Osteocyte (in vitro differentiated cells): ENCODE results near the gene AEBP1. TPM values are rescaled to one million over a fixed set of nuclear protein-coding genes. Genes with fewer than 3 reads are reported as not detected.

ENCODE experiments used
- DNase-seq: peaks from one replicate; pipeline ENCODE4 v3.0.0; 2021; ENCODE audit warnings: mixed read lengths; ENCODE audit not compliant: unreplicated experiment; ENCODE audit errors: extremely low spot score
- H3K27ac Mint-ChIP-seq: one replicate; pipeline ENCODE4 v1.8.0; 2021; ENCODE audit warnings: mild to moderate bottlenecking, mixed read lengths; ENCODE audit not compliant: unreplicated experiment
- H3K27me3 Mint-ChIP-seq: one replicate; pipeline ENCODE4 v1.8.0; 2021; ENCODE audit warnings: mixed read lengths; ENCODE audit not compliant: unreplicated experiment
- H3K36me3 Mint-ChIP-seq: one replicate; pipeline ENCODE4 v1.8.0; 2021; ENCODE audit warnings: mixed read lengths; ENCODE audit not compliant: unreplicated experiment
- H3K4me1 Mint-ChIP-seq: one replicate; pipeline ENCODE4 v1.8.0; 2021; ENCODE audit warnings: mixed read lengths; ENCODE audit not compliant: unreplicated experiment
- H3K4me3 Mint-ChIP-seq: one replicate; pipeline ENCODE4 v1.8.0; 2021; ENCODE audit warnings: mild to moderate bottlenecking, moderate library complexity, mixed read lengths; ENCODE audit not compliant: unreplicated experiment
- H3K9me3 Mint-ChIP-seq: one replicate; pipeline ENCODE4 v1.8.0; 2021; ENCODE audit warnings: mixed read lengths; ENCODE audit not compliant: unreplicated experiment
- total RNA-seq: library from RNA; stranded (reverse); gene quantifications from 2 replicates; pipeline ENCODE4 v1.2.1, GENCODE V29; 2021
- TF ChIP-seq, protein P1 (sequence below): fragments of 200-600 bp; sonication (generic); IDR thresholded peaks from 2 replicates; pipeline ENCODE4 v1.5.0; 2021; ENCODE audit warnings: antibody characterized with exemption, mild to moderate bottlenecking, moderate library complexity

Gene AEBP1
- total RNA-seq, 1 donor from 2014 or later = 781 TPM

DNA sequence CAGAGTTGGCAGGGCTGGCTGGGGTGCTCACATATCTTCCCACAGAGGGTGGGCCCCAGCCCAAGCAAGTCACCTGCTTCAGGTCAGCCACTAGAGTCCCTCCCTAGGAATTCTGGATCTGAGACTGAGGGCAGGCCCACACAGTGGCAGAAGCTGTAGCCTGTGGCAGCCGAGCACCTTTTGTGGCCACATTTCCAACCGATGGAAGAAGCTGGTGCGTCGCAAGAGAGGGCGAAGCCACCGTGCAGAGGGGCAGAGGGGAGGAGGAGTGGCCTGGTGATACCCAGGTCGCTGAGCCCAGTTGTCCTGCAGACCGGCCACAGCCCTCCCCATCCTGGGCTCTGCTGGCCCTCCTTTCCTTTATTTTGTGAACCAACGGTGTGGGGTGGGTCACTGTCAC is 27.1 kb upstream of the AEBP1 start:
- Mint-ChIP-seq H3K27ac (no peak overlapping the region), H3K27me3 (no peaks in the 10 kb centered on the region), H3K4me3 (no peak overlapping the region), H3K9me3 (no peaks in the 10 kb centered on the region), H3K36me3 (peaks cover 21% of the 10 kb centered on the region), H3K4me1 (peaks cover 29% of the 10 kb centered on the region)
- TF ChIP-seq, protein P1, sequence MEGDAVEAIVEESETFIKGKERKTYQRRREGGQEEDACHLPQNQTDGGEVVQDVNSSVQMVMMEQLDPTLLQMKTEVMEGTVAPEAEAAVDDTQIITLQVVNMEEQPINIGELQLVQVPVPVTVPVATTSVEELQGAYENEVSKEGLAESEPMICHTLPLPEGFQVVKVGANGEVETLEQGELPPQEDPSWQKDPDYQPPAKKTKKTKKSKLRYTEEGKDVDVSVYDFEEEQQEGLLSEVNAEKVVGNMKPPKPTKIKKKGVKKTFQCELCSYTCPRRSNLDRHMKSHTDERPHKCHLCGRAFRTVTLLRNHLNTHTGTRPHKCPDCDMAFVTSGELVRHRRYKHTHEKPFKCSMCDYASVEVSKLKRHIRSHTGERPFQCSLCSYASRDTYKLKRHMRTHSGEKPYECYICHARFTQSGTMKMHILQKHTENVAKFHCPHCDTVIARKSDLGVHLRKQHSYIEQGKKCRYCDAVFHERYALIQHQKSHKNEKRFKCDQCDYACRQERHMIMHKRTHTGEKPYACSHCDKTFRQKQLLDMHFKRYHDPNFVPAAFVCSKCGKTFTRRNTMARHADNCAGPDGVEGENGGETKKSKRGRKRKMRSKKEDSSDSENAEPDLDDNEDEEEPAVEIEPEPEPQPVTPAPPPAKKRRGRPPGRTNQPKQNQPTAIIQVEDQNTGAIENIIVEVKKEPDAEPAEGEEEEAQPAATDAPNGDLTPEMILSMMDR = no peak
- no peak for DNase-seq

DNA sequence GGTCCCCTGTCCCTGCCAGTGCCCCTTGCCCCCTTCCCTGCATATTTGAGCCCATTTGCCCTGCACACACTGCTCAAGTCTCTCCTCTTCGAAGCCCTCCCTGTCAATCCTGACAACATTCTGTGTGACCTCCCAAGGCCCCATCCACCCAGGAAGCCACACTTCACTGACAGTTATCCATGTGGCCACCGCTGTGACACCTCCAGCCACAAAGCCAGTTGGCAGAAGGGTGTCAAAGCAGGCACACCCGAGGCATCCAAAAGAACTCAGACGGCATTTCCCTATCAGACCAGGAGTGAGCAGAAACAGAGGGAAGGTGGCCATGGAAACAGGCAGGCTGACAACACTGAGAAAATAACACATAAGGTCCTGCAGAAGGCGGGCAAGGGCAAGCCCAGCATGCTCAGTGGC is 26.5 kb upstream of the AEBP1 start:
- TF ChIP-seq, protein P1 = no peak
- H3K9me3 Mint-ChIP-seq = no peaks in the 10 kb centered on the region
- DNase-seq = no peak
- H3K27me3 Mint-ChIP-seq = no peaks in the 10 kb centered on the region
- peaks cover 25% of the 10 kb centered on the region for H3K4me1 Mint-ChIP-seq
- peaks cover 21% of the 10 kb centered on the region for H3K36me3 Mint-ChIP-seq
- no peak overlapping the region for H3K27ac Mint-ChIP-seq
- H3K4me3 Mint-ChIP-seq = no peak overlapping the region

DNA sequence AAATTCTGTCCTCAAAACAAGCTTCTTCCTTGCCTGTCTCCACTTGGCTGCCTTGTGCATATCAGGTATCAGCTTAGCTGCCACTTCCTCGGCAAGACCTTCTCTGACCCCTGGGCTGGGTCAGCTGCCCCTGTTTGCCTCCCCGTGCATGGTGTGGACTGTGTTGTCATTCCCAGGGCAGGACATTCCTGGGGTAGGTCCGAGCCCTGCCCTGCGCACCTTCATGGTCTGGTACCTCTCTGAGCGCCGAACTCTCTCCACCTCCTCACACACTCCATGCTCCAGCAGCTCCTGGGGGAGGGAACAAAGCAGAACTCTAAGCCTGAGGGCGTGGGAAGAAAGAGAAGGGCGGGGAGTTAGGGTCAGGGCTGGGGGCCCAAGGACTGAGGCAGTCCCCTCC is 25.6 kb upstream of the AEBP1 start:
- Mint-ChIP-seq H3K4me3 (no peak overlapping the region), H3K9me3 (no peaks in the 10 kb centered on the region), H3K36me3 (peaks cover 21% of the 10 kb centered on the region), H3K27ac (no peak overlapping the region), H3K27me3 (no peaks in the 10 kb centered on the region), H3K4me1 (peaks cover 25% of the 10 kb centered on the region)
- DNase-seq = no peak
- TF ChIP-seq, protein P1 = no peak

DNA sequence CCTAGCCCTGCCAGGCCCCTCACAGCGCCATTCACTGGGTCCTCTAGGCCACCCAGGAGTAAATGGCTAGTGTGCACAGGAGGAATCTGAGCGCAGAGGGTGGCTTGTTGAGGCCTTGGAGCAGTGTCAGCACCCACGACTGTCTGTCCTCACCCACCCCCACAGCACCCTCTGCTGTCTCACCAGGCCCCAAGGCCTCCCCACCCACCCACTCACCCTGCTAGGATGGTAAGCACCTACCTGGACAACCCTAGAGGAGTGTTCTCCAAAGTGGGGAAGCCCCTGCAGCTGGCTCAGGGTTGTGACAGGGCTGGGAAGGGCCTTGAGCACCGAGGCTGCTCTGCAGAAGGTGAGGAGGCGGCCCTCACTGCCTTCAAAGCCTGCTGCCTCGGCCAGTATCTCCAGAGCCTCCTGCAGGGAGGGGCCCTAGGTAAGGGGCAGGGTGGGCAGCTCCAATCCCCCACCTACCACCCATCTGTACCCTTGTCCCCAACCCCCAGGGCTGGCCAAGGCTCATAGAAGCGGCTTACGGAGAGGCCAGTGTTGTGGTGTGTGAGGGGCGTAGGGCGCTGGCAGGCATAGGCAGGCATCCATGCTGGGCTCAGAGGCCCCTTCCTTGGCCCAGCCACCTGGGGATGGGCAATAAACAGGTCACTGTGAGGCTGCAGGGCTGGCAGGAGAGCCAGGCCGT is 24.7 kb upstream of the AEBP1 start:
- TF ChIP-seq, protein P1 = no peak
- Mint-ChIP-seq H3K27ac (no peak overlapping the region), H3K9me3 (no peaks in the 10 kb centered on the region), H3K27me3 (no peaks in the 10 kb centered on the region), H3K4me1 (peaks cover 31% of the 10 kb centered on the region), H3K4me3 (no peak overlapping the region), H3K36me3 (peaks cover 21% of the 10 kb centered on the region)
- no peak for DNase-seq

DNA sequence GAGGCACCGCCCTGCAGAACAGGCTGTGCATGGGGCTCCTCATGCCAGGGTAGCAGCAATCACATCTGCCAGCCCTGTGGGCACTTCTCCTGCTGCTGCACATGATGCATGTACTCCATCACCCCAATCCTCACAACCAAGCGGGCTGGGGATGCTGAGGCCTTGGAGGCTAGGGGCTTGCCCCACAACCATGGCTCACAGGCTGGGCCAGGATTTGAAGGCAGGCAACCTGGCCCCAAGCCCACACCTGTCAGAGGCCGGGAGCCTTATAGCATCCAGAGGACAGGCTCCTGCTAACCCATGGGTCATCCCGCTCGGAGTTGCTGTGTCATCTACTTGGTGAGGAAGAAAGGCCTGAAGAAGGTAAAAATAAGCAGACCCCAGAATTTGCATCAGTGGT is 24.0 kb upstream of the AEBP1 start:
- Mint-ChIP-seq H3K9me3 (no peaks in the 10 kb centered on the region), H3K27ac (no peak overlapping the region), H3K4me1 (peaks cover 38% of the 10 kb centered on the region), H3K4me3 (no peak overlapping the region), H3K27me3 (no peaks in the 10 kb centered on the region), H3K36me3 (peaks cover 21% of the 10 kb centered on the region)
- DNase-seq = no peak
- TF ChIP-seq, protein P1 = no peak
